Thoracic aorta (tissue), 2 donors: ENCODE measurements around the gene IGFBP2. TPM values are rescaled to one million over a fixed set of nuclear protein-coding genes. Genes with fewer than 3 reads are reported as not detected.

Experiments
- ATAC-seq: fragments of 150-250 bp; one replicate; pipeline ENCODE4 v1.8.0; 2017; ENCODE audit warnings: low read depth; ENCODE audit not compliant: insufficient number of reproducible peaks, low FRiP score
- DNase-seq: peaks from one replicate; pipeline ENCODE4 v3.0.0-alpha.2; 2020; ENCODE audit warnings: low spot score
- H3K27ac ChIP-seq, 2 donors: fragments of 200-600 bp; sonication (generic); 1 replicate in 1 of 2; 2 replicates in 1 of 2; pipeline ENCODE4 v1.5.1; 2016; ENCODE audit warnings: mild to moderate bottlenecking in 2 of 2, moderate library complexity in 2 of 2
- H3K27me3 ChIP-seq: fragments of 200-600 bp; sonication (generic); replicated peaks from 2 replicates; pipeline ENCODE4 v1.6.0; 2016; ENCODE audit warnings: mild to moderate bottlenecking; ENCODE audit not compliant: insufficient read depth
- H3K36me3 ChIP-seq: fragments of 200-600 bp; sonication (generic); one replicate; pipeline ENCODE4 v1.5.1; 2016
- H3K4me1 ChIP-seq, 2 donors: fragments of 200-600 bp; sonication (generic); 1 replicate in 1 of 2; 2 replicates in 1 of 2; pipeline versions ENCODE4 v1.5.1 to v1.6.0; 2016; ENCODE audit warnings: low read depth in 2 of 2, mild to moderate bottlenecking in 1 of 2; ENCODE audit not compliant: control insufficient read depth in 1 of 2
- H3K4me3 ChIP-seq: fragments of 200-600 bp; sonication (generic); 2 replicates; pipeline ENCODE4 v1.5.1; 2016; ENCODE audit warnings: mild to moderate bottlenecking
- H3K9me3 ChIP-seq: fragments of 200-600 bp; sonication (generic); 2 replicates; pipeline ENCODE4 v1.5.1; 2016
- CTCF ChIP-seq: fragments of 200-600 bp; sonication (generic); IDR thresholded peaks from one replicate; pipeline ENCODE4 v1.5.1; 2019; ENCODE audit warnings: antibody characterized with exemption
- total RNA-seq, 2 donors: library from RNA; depleted of rRNA; stranded (reverse); fragments of >200 nt; gene quantifications; one replicate each; pipeline versions ENCODE4 v1.1.0 to v1.2.3, GENCODE V29; 2016

Gene IGFBP2
- total RNA-seq, 2 donors from 2014 or later = 608 to 2,156 TPM

GRCh38 chr2:216679658-216680024, 46.4 kb downstream of the IGFBP2 start:
- H3K36me3 ChIP-seq = peaks cover 38% of the 10 kb centered on the region

DNA sequence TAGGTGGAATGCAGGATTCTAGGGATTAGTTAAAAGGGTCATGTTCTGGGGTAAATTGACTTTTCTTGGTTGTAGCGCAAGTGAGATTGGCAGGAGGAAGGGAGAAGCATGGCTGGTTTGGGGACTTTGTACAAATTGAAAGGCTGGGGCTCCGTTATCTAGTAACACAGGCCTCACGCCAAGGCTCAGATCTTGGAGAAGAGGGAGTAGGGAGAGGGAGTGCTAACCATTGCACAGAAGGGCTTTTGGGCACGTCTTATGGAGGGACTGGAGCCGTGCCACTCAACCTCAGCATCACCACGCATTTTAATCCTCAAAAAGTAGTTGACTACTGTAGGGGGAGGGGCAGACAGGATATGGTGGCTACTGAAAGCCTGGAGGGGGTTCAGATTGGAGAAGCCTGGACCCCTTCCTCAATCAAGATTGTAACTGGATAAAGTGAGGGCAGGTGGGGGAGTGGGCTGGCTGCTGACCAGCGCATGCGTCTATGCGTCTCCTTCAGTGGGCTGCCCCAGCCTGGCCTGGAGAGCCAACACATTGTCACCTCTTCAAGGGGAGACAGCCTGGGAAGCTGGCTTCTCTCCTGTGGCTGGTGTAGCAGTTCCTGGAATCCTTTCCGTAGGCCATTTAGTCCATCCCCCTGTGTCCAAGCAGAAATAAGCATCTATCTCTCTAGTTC, 47.9 kb downstream of the IGFBP2 start:
- H3K36me3 ChIP-seq = peaks cover 27% of the 10 kb centered on the region

More at GRCh38 chr2:216679658-216680024, 46.4 kb downstream of the IGFBP2 start:
- Histone ChIP-seq H3K9me3 (no peaks in the 10 kb centered on the region), H3K4me1 (peaks cover 32 to 59% of the 10 kb centered on the region in 2 donors), H3K27ac (peak overlapping the region; percentile 81 to 86), H3K4me3 (no peak overlapping the region), H3K27me3 (no peaks in the 10 kb centered on the region)
- ATAC-seq (no peak), DNase-seq (peak; percentile 52)
- no peak for TF ChIP-seq CTCF

GRCh38 chr2:216681683-216682082, 48.5 kb downstream of the IGFBP2 start:
- no peak for TF ChIP-seq CTCF
- Histone ChIP-seq H3K27ac (peak overlapping the region; percentile 81 to 86), H3K9me3 (no peaks in the 10 kb centered on the region), H3K4me3 (no peak overlapping the region), H3K27me3 (no peaks in the 10 kb centered on the region), H3K4me1 (peaks cover 49 to 80% of the 10 kb centered on the region in 2 donors), H3K36me3 (peaks cover 29% of the 10 kb centered on the region)
- no peak for ATAC-seq
- no peak for DNase-seq

More for the DNA sequence above, 47.9 kb downstream of the IGFBP2 start:
- no peak for TF ChIP-seq CTCF
- Histone ChIP-seq H3K4me1 (peaks cover 45 to 74% of the 10 kb centered on the region in 2 donors), H3K9me3 (no peaks in the 10 kb centered on the region), H3K27me3 (no peaks in the 10 kb centered on the region), H3K4me3 (no peak overlapping the region), H3K27ac (peak overlapping the region; percentile 81 to 86)
- no peak for DNase-seq
- ATAC-seq = no peak

DNA sequence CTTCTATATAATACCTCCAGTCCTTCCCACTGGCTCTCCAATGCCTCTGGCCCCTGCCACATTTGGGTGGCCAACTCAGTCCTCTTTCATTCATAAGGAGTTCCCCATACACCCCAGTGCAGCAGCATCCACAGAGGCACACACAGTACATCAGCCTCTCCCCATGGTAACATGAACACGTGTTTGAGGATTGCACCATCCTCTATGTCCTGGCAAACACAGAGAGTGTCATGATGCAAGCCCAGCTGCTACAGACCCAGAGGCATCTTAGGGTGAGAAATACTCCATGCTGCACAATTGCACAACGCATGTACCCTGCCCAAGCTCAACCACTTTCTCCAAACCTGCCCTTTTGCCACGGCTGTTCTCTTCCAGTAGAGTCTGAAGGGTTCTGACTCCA, 50.6 kb downstream of the IGFBP2 start:
- DNase-seq = peak; percentile 51
- Histone ChIP-seq H3K4me1 (peaks cover 66 to 98% of the 10 kb centered on the region in 2 donors), H3K9me3 (no peaks in the 10 kb centered on the region), H3K36me3 (peaks cover 7% of the 10 kb centered on the region), H3K27me3 (no peaks in the 10 kb centered on the region), H3K27ac (peak overlapping the region; percentile 81 to 86), H3K4me3 (no peak overlapping the region)
- no peak for TF ChIP-seq CTCF
- ATAC-seq = peak; percentile 33

GRCh38 chr2:216685327-216685875, 52.2 kb downstream of the IGFBP2 start:
- DNase-seq (no peak), ATAC-seq (no peak)
- Histone ChIP-seq H3K27me3 (no peaks in the 10 kb centered on the region), H3K9me3 (no peaks in the 10 kb centered on the region), H3K4me1 (peaks cover 75 to 98% of the 10 kb centered on the region in 2 donors), H3K27ac (peak overlapping the region; percentile 55 to 68), H3K4me3 (no peak overlapping the region), H3K36me3 (peaks cover 4% of the 10 kb centered on the region)
- TF ChIP-seq CTCF = no peak
